Colonic mucosa (tissue), 4 donors: Measurements from ENCODE around the gene ZP4. TPM values are rescaled to one million over a fixed set of nuclear protein-coding genes. Genes with fewer than 3 reads are reported as not detected.
A peak's percentile ranks its signal among the peaks of the same experiment; 100 is the strongest.
"Not testable (repeated sequence)": the region's sequence is repeated elsewhere in the genome, so short reads cannot be mapped to it uniquely, and the experiment has no call there.

Experiments used
- DNase-seq: peaks from one replicate; pipeline ENCODE4 v3.0.0-alpha.2; 2020
- H3K27ac ChIP-seq: fragments of 200-600 bp; one replicate; pipeline ENCODE4 v1.8.0; 2021
- H3K27me3 ChIP-seq: fragments of 200-600 bp; one replicate; pipeline ENCODE4 v1.8.0; 2021
- H3K36me3 ChIP-seq: fragments of 200-600 bp; one replicate; pipeline ENCODE4 v1.8.0; 2021
- H3K4me1 ChIP-seq: fragments of 200-600 bp; one replicate; pipeline ENCODE4 v1.8.0; 2021; ENCODE audit warnings: mild to moderate bottlenecking
- H3K4me3 ChIP-seq: fragments of 200-600 bp; one replicate; pipeline ENCODE4 v1.8.0; 2021
- H3K9ac ChIP-seq, 2 donors: one replicate each; pipeline ENCODE4 v1.7.0; 2013; ENCODE audit warnings: control low read depth in 2 of 2, low read depth in 2 of 2, low read length in 2 of 2
- H3K9me3 ChIP-seq: fragments of 200-600 bp; one replicate; pipeline ENCODE4 v1.8.0; 2021
- CTCF ChIP-seq: fragments of 200-600 bp; IDR thresholded peaks from one replicate; pipeline ENCODE4 v1.8.0; 2022; ENCODE audit warnings: antibody characterized with exemption, mild to moderate bottlenecking
- intact Hi-C: fragments of 100-400 bp; cut with DNase I; formaldehyde crosslinking; loops from one replicate; pipeline ENCODE4 v1.14.1; 2022
- total RNA-seq, 2 donors: library from RNA; stranded (reverse); fragmentation: NEBNext Ultra II Directional in 1 of 2; extraction: Animal tissue kit (Norgen Biotek cat#: 25700) in 1 of 2; gene quantifications; one replicate each; pipeline ENCODE4 v1.2.1, GENCODE V29; 2021
- donor health status: healthy.
- donor health status: DM: no; HTN: no; CAD: no.
- donor health status: DM: no; HTN: no; CAD: no.

The ZP4 gene
- total RNA-seq, 2 donors from 2014 or later = not detected

- intact Hi-C loops = no loop called here
- no peak for TF ChIP-seq CTCF
Measured at GRCh38 chr1:237857455-237857854, 33.3 kb downstream of the ZP4 start.

GRCh38 chr1:237852342-237852741 lies 38.4 kb downstream of the ZP4 start:
- Histone ChIP-seq H3K4me3 (no peak overlapping the region), H3K36me3 (no peaks in the 10 kb centered on the region), H3K4me1 (no peaks in the 10 kb centered on the region), H3K9ac (no peak overlapping the region), H3K27ac (no peak overlapping the region), H3K9me3 (no peaks in the 10 kb centered on the region), H3K27me3 (no peaks in the 10 kb centered on the region)
- DNase-seq = no peak
- TF ChIP-seq CTCF = no peak
- intact Hi-C loops = no loop called here

More at GRCh38 chr1:237857455-237857854, 33.3 kb downstream of the ZP4 start:
- H3K9ac ChIP-seq = no peak overlapping the region
- no peaks in the 10 kb centered on the region for H3K4me1 ChIP-seq
- no peaks in the 10 kb centered on the region for H3K9me3 ChIP-seq
- no peak overlapping the region for H3K27ac ChIP-seq
- no peak overlapping the region for H3K4me3 ChIP-seq
- no peaks in the 10 kb centered on the region for H3K36me3 ChIP-seq
- H3K27me3 ChIP-seq = no peaks in the 10 kb centered on the region
- no peak for DNase-seq

GRCh38 chr1:237851210-237851845 lies 39.4 kb downstream of the ZP4 start:
- TF ChIP-seq CTCF = peak; percentile 47
- Histone ChIP-seq H3K36me3 (no peaks in the 10 kb centered on the region), H3K4me3 (no peak overlapping the region), H3K27ac (no peak overlapping the region), H3K9me3 (no peaks in the 10 kb centered on the region), H3K27me3 (no peaks in the 10 kb centered on the region), H3K4me1 (no peaks in the 10 kb centered on the region), H3K9ac (no peak overlapping the region)
- intact Hi-C loops = no loop called here
- peak; percentile 37 for DNase-seq

GRCh38 chr1:237843516-237843915 lies 47.2 kb downstream of the ZP4 start:
- H3K36me3 ChIP-seq, H3K27me3 ChIP-seq, H3K4me3 ChIP-seq, H3K9ac ChIP-seq, H3K27ac ChIP-seq, H3K9me3 ChIP-seq, intact Hi-C loops, DNase-seq, H3K4me1 ChIP-seq: not testable (repeated sequence)

GRCh38 chr1:237841485-237841884 lies 49.2 kb downstream of the ZP4 start:
- Histone ChIP-seq H3K9ac (no peak overlapping the region), H3K9me3 (no peaks in the 10 kb centered on the region), H3K27ac (no peak overlapping the region), H3K4me1 (no peaks in the 10 kb centered on the region), H3K36me3 (no peaks in the 10 kb centered on the region), H3K27me3 (no peaks in the 10 kb centered on the region), H3K4me3 (no peak overlapping the region)
- intact Hi-C loops = no loop called here
- no peak for TF ChIP-seq CTCF
- no peak for DNase-seq

- no peaks in the 10 kb centered on the region for H3K9me3 ChIP-seq
- no peaks in the 10 kb centered on the region for H3K36me3 ChIP-seq
- no peak overlapping the region for H3K4me3 ChIP-seq
- intact Hi-C loops = no loop called here
- no peaks in the 10 kb centered on the region for H3K4me1 ChIP-seq
- H3K27ac ChIP-seq = no peak overlapping the region
- H3K9ac ChIP-seq = no peak overlapping the region
- no peaks in the 10 kb centered on the region for H3K27me3 ChIP-seq
- no peak for TF ChIP-seq CTCF
- DNase-seq = no peak
Measured at GRCh38 chr1:237838904-237839534, 51.7 kb downstream of the ZP4 start.
